ENCODE data around the gene KRT14. TPM values are rescaled to one million over a fixed set of nuclear protein-coding genes. Genes with fewer than 3 reads are reported as not detected.
A peak's percentile ranks its signal among the peaks of the same experiment; 100 is the strongest.

KRT14 gene
- total RNA-seq, 1 experiment from 2014 or later = not detected

GRCh38 chr17:41539071-41539492 lies 47.6 kb downstream of the KRT14 start:
- Histone ChIP-seq H2BK5ac (ENCODE audit: insufficient read length, low read length) (no peak overlapping the region), H2BK15ac (ENCODE audit: low read depth, low read length) (no peak overlapping the region), H3K56ac (ENCODE audit: insufficient read length, low read depth, low read length) (no peak overlapping the region), H3K4me1 (ENCODE audit: insufficient read depth, low read length) (peaks cover 2% of the 10 kb centered on the region; the same call in 1 of the 2 replicates), H2AK5ac (ENCODE audit: insufficient read length, low read length) (no peak overlapping the region), H2BK20ac (ENCODE audit: low read depth, low read length, poor library complexity, severe bottlenecking) (no peak overlapping the region), H3K18ac (ENCODE audit: insufficient read length, low read depth, low read length) (no peak overlapping the region), H3K27ac (ENCODE audit: insufficient read length, low read depth, low read length) (no peak overlapping the region), H4K20me1 (ENCODE audit: control insufficient read depth, insufficient read depth, insufficient read length) (no peaks in the 10 kb centered on the region), H3K79me2 (ENCODE audit: insufficient read depth, low read length) (no peaks in the 10 kb centered on the region), H2AFZ (ENCODE audit: low read length) (no peak overlapping the region), H3K27me3 (ENCODE audit: insufficient read depth, low read length) (no peaks in the 10 kb centered on the region), H3K9ac (ENCODE audit: extremely low read depth, insufficient read length, low read length) (no peak overlapping the region), H3K4me2 (ENCODE audit: insufficient read depth, insufficient read length, low read length) (no peak overlapping the region), H3K23me2 (ENCODE audit: insufficient read length, low read depth, low read length, poor library complexity, severe bottlenecking) (no peaks in the 10 kb centered on the region), H4K5ac (ENCODE audit: insufficient read length, low read depth, low read length) (no peak overlapping the region), H3K4ac (ENCODE audit: low read depth, low read length) (no peak overlapping the region), H4K8ac (replicated peaks; ENCODE audit: insufficient read length, low read depth, low read length) (no peak overlapping the region), H3K14ac (ENCODE audit: insufficient read depth, low read length) (peak overlapping the region; percentile 50; the same call in 1 of the 2 replicates), H2BK120ac (ENCODE audit: low read depth, low read length, poor library complexity, severe bottlenecking) (no peak overlapping the region), H2BK12ac (ENCODE audit: insufficient read length, low read depth, low read length) (no peak overlapping the region), H3T11ph (ENCODE audit: low read length) (no peak overlapping the region), H4K91ac (ENCODE audit: insufficient read length, low read depth, low read length) (no peak overlapping the region), H3K9me3 (ENCODE audit: control insufficient read depth, low read depth, low read length) (no peaks in the 10 kb centered on the region), H3K23ac (ENCODE audit: insufficient read length, low read depth, low read length) (no peak overlapping the region), H3K79me1 (ENCODE audit: insufficient read depth, low read depth, low read length, poor library complexity, severe bottlenecking) (no peaks in the 10 kb centered on the region)
- WGBS (ENCODE audit: extremely low coverage, insufficient read length, low lambda C conversion rate) = no CpG with 5 or more reads among the region's 5 CpGs
- H3K36me3 Mint-ChIP-seq (ENCODE audit: insufficient read depth in 1 of 3, low read depth in 3 of 3) = no peaks in the 10 kb centered on the region
- TF ChIP-seq, protein P1, sequence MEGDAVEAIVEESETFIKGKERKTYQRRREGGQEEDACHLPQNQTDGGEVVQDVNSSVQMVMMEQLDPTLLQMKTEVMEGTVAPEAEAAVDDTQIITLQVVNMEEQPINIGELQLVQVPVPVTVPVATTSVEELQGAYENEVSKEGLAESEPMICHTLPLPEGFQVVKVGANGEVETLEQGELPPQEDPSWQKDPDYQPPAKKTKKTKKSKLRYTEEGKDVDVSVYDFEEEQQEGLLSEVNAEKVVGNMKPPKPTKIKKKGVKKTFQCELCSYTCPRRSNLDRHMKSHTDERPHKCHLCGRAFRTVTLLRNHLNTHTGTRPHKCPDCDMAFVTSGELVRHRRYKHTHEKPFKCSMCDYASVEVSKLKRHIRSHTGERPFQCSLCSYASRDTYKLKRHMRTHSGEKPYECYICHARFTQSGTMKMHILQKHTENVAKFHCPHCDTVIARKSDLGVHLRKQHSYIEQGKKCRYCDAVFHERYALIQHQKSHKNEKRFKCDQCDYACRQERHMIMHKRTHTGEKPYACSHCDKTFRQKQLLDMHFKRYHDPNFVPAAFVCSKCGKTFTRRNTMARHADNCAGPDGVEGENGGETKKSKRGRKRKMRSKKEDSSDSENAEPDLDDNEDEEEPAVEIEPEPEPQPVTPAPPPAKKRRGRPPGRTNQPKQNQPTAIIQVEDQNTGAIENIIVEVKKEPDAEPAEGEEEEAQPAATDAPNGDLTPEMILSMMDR (conservative IDR thresholded peaks at IDR 0.05) = no peak
- H3K9me3 Mint-ChIP-seq = peaks cover 0 to 3% of the 10 kb centered on the region in 2 experiments; a peak in 2 of 5 replicates
- peak overlapping the region in 2 of 3 experiments; percentile 45 to 50; a peak in 3 of 7 replicates for H3K27ac Mint-ChIP-seq
- H3K4me3 Mint-ChIP-seq = no peak overlapping the region
- no peak for DNase-seq
- peaks cover 6% of the 10 kb centered on the region for H3K27me3 Mint-ChIP-seq (ENCODE audit: low read depth)
- peaks cover 49 to 64% of the 10 kb centered on the region in 2 experiments for H3K4me1 Mint-ChIP-seq

Measured in H9 (cell line).